CD4-positive, alpha-beta T cell treated with Interleukin-15 for 1 hour (primary cell): ENCODE results near the gene CHST9.

Source experiments
- DNase-seq: peaks from one replicate; pipeline ENCODE4 v3.0.0-alpha.2; 2020

The CHST9 gene

DNA sequence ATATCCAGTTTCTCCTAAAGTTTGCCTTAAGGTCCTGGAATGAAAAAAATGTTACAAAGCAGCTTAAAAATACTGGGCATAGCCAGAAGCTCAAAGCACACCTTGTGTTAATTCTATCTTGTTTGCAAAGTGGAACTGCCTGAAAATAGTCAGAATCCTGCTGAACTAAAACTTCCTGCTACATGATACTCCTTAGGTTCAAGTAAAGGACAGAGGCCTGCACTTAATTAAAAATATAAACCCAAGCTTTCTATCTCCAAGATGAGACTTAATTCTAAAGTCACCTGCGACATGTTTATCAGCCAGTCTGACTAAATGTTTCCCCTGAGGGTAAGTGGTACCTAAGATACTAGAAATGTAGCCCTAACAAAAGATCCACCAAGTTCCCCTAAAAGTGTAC lies 103.4 kb downstream of the CHST9 start:
- DNase-seq: no peak

DNA sequence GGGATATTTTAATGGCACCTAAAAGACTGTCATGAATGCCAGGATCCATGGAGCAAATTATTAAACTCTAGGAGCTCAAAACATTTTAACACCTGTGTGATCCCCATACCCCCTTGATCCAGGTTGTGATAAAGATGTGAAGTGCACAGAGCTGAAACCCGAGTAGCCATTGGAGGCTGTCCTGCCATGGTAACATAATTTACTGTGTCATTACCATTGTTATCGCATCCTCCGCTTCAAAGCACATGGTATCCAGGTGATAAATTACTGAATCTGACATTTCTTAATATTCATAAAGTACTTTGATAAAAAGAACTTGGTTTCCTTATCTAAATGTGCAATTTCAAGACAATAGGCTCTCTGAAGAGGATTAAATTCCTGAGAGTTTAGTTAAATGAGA lies 109.3 kb downstream of the CHST9 start:
- no peak for DNase-seq

DNA sequence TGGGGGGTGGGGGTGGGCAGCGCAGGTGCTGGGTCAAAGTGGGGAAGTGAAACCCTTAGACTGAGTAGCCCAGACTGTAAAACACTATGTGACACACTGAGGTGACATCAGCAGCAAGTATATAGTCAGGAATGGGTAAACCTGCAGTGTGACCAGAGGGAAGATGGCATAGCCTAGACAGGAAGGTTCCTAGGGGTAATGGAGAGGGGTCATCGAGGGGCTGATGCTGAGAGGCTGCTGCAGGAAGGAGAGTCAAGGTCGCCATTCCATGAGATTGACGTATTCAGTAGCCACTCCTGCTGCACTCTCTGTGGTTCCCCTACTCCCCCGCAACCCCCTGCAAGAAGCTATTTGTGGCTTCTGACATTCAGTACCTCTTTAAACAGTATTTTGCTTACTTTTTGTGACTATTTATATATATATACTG lies 111.7 kb downstream of the CHST9 start:
- no peak for DNase-seq

DNA sequence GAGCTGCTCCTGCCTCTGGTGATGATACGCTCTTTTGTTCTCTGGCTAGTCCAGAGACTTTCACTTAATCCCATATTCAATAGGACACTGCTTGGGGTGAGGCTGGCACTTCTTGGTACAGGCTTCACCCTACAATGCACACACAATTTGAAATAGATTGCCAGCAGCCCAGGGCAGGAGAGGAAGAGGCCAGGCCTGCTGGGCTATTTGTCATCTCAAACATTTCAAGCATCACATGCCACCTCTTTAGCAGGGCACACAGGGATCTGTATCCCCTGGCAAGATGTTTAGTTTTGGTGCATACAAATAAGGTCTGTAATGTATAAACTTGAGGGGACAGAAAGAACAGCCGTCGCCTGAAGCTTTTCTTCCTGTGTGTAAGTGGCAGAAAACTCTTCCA lies 120.4 kb downstream of the CHST9 start:
- DNase-seq: no peak

DNA sequence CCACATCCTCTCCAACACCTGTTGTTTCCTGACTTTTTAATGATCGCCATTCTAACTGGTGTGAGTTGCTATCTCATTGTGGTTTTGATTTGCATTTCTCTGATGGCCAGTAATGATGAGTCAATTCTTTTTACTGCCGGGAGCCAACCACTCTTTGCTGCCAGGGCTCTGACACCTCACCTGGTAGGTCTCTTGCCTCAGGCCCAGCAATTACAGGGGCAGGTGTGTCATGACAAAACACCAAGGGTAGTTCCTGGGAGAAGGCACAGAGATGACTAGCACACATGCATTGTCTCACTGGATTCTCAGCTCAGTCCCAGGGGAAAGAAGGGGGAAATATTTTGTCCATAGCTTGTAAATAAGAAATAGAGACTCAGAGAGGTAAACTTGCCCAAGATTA lies 122.3 kb downstream of the CHST9 start:
- no peak for DNase-seq

DNA sequence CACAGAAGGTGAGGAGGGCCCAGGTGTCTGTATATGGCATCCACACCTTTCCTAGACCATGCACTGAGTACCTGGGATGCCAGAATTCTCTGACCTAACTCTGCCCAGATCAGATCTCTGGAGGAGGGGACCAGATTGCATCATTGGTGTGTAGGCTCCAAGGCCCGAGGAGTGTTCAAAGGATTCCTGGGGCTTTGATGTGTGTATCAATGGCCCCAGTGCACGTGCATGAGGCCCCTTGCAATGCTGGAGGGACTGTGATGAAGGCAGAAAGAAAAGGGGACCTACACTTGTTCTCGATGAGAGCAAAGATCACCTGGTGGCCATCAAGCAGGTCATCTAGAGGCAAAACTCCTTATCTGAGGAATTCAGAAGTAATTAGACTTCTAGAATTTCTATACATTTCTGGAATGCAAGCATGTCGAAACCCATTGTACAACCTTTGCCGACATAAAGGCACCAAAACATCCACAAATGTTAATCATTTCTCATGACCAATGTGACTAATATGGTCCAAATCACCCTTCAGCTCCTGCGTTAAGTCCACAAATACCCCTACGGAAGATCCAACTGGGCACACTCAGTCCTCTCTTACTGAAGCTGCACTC lies 123.5 kb downstream of the CHST9 start:
- no peak for DNase-seq

DNA sequence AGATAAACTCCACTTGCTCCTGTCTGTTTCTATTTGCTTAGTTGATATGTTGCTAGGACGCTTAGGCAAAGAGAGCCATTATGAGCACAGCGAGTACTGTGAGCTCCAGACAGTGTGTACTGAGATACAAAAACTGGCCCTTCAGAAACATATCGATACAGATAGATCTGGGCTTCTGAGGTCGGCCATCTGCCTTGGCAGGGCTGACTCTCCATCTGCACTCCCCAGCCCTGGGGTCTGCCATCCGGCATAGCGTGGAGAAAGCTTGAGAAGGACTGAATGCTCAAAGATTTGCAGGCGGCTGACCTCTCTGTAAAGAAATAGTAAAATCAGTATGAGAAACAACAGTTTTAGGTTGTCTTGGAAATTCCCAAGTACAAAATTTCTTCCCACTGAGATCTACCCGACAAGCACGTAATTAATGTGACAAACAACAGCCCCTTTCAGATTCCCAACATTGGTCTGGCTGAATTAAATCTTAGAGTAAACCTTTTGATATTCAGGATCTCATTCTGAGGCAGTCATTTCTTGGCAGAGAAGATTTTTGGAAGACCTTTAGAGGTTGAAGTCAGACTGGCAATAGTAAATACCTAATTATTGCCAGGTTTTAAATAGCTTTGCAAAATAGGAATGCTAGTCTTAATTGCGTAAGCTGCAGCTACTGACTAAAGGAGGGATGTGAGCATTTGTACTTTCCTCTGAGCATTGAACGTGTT lies 127.4 kb downstream of the CHST9 start:
- DNase-seq: no peak

DNA sequence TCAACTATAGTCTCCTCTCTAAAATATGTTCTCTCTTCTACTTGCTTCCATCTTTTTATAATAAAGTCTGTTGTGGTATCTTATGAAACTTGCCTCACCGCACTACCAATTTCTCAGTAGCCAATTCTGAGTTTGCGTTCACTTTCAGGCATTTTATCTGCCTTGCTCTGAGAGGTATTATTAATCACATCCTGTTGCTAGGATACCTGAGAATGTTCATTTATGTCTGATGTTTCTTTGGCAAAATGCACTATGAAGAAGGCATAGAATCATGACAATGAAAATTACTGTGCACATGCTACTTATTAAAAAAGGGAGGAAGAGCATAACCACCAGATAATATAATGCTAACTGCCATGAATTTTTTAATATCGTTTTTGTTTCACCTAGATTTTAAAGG lies 130.2 kb downstream of the CHST9 start:
- DNase-seq: no peak

DNA sequence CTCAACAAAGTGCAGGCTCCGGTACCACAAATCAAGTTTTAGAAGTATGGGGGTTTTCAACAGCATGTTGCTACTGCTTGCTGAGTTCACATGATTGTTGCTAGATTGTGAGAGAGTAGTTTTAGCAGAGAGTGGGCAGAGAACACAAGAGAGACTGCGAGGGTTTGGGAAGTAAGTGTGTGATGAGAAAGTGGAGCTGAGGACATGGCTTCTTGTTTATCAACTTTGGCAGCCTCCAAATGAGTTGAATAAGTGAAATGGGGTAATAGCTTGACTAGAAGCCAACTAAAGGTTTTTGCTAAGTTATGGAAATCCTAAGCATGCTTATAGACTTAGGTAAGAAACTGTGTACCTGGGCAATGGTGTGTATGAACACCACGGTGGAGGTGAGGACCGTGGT lies 135.1 kb downstream of the CHST9 start:
- no peak for DNase-seq

DNA sequence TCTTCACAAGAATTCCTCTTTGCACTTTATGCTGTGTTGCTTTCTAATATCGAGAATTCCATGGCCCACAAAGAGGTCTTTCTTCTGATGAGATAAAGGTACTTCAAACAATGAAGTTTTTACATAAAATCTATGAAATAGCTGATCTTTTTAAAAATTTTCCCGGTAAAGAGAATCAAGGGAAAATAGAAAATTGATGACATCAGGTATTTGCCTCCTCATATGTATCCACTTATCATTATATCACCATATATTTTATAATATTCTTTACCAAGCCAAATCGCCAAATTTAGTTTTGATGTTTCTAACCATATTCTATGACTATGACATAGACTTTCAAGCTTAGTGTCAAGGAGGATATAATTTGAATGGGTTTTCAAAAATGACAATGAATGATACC lies 139.8 kb downstream of the CHST9 start:
- no peak for DNase-seq

DNA sequence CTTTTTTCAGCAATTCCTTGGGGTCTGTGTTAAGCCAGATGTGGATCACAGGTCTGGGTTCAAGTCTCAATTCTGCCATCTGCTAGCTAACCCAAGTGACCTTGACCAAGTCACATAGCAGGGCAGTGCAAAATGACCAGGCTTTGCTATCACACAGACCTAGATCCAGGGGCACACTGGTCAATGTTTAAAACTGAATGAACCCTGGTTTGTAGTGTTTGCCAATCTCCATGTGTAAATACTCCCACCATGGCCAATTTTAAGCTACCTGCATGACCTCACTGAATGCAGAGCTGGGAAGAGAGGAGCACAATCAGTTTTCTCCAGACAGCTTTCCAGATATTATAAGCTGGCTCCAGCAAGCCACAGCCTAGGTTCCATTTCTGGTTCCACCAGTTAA lies 142.9 kb downstream of the CHST9 start:
- DNase-seq: no peak

DNA sequence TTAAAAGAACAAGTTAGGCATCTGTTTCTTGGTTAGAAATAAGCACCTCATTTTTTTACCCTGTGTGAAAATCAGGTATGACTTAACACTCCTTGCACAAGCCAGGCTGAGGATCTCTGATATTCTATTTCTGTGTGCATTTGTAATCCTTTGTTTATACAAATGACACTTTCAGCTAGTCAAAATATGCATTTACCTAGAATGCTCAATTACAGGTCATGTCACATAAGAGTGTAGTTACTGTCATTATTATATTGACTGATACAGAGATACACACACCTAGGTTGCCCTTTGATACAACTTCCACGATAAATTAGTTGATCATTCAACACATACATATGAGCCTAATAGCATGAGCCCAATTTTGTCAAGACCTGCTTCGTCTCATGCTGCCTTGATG lies 144.3 kb downstream of the CHST9 start:
- no peak for DNase-seq

DNA sequence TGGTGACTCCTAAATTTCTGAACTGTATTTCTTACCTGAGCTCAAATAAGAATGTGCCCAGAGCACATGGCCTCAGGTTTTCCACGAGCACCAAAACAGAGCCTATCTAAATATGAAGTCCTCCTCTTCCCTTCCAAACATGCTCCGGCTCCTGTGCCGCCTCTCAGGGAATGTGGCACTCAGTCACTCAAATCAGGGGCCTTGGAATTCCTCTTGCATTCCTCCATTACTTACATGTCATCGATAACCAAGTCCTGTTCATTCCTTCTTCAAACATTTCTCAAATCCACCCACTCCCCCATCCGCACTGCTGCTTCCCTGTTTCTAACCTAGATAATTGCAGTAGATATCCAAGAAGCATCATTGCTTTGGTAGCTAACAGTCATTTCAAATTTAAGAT lies 151.4 kb downstream of the CHST9 start:
- DNase-seq: no peak

DNA sequence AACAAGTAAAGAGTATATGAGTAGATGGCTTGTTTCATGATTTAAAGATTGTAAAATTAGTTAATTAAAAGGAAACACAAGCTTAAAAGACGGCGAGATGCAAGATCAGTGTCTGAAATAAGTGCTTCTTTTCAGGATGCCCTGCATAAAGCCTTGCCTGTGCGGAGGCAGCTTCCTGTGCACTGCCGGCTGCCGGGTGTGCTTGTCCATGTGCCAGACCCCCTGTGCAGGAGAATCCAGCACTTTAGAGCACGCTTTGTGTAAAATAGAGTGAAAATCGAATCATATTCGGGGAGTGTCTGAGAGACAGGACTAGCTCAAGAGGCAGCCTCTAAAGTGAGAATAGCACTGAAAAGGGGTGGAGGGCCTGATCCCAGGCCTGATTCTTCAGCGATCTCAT lies 154.7 kb downstream of the CHST9 start:
- DNase-seq: no peak

DNA sequence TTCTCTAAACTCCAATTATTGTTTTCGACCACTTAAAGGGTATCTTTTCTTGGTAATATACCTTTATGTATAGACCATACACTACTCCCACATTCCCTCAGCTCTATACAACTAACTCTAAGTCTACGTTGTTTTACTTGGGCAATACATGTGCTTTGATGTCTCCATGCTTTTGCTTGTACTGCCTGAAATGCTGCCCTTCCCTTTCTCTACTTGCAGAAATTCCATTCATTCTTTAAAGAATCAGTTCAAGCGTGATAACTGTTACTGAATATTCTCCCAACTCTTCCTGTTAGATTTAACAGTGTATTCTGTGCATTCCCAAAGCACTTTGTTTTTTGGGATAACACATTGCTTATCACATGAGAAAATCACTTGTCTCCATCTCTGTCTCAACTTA lies 162.6 kb downstream of the CHST9 start:
- DNase-seq: no peak

DNA sequence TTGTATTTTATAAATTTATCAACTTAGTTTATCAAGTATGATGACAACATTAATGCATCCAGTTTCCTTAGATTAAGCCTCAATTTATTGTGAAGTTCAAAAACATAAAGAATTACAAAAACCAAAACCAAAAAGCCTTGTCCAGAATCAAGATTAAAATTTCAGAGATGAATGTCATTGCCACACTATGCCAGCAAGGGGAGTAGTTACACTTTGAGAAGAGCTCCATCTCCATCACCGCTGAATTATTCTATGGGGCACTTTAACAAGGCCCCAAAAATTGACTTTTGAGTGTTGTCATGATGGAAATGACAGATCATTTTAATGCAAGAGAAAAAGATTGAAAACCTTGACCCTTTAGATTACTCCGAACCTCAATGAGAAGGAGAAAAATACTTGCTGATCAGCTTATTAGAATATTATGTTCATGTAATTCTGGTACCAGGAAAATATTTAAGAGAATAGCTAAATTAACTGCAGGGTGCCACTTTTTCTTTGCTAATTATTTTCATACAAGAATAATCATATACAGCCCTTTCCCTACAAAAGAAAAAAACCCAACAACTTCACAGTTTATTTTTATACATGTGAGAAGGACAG lies 167.1 kb downstream of the CHST9 start:
- no peak for DNase-seq

DNA sequence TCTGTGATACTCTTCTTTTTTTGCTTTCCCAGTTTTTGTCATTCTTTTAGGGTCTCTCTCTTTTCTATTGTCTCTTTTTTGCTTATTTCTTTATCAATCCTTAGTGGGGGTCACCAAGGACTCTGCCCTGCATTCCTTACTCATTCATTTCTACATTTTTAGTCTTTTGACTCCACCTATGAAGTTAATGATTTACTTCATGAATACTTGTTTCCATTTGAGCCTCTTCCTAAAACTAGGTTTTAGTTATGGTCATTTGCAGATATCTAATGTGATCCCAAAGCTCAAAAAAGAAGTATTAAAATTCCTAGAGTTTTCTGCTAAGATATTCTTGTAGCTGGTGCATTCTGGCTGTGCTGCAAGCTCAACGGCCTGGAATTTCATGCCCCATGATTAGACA lies 170.3 kb downstream of the CHST9 start:
- DNase-seq: no peak

DNA sequence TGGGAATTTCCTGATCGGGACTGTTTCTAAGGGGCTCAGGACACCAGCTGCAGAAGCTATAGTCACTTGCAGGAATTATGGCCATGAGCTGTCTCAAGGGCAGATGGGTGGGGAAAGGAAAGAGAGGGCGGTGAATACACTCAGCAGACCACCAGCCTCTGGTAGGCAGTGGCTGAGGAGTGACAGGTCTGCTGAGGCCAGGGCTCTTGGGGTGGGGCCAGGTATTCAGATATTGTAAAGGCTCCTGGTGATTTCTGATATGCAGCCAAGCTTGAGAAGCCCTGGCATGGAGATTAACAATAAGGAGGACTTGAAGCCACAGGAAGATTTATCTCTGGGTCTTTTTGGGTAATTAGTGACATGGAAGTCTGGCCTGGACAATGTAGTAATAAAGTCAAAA lies 174.3 kb downstream of the CHST9 start:
- DNase-seq: no peak

DNA sequence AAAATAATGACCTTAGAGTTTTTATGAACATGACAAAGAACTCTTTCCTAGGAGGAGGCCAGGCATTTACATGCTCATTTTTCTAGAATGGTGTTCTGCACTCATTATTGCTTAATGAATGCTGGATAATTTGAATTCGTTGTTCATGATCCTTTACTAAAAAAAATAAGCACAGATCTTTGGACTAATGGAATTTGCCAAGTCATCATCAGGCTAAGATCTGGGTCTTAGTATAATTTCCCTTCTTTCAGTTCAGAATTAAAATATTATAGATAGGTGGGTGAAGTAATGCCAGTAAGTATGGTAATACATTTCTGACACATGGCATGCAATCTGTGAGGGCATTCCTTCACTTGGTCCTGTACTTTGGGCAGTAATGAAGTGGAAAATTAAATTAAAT lies 175.8 kb downstream of the CHST9 start:
- no peak for DNase-seq

DNA sequence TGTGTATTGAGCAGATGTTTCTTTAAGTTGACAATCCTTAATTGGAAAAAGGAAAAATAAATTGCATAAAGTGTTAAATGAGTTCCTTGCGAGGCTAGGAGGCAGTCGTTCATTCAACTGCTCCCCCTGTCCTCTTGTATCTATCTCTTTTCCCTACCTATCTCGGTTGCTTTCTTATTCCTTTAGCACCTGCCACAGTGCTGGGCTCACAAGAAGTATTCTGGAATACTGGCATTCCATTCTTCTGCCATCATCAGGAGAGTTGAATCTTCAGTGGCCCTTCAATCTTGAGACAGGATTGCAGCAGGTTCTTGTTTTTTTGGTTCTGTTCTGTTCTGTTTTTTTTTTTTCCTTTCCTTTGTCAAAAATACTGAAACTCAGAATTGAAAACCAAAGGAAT lies 176.5 kb downstream of the CHST9 start:
- no peak for DNase-seq

DNA sequence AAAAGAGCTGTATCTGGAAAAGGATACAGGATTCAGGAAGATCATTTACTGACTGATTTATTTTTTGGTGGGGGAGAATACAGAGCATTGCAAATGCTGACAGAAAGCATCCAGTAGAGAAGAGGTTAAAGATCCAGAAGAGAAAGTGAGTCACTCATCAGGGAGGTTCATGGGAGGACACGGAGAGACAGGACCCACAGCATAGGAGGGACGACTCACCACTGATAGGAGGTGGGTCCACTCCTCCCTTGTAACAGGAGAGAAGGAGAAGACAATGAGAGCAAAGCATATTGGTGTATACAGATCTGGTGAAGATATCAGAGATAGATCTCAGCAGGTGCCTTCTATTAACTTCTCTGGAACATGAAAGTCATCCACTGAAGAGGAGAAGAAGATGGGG lies 177.2 kb downstream of the CHST9 start:
- DNase-seq: no peak

DNA sequence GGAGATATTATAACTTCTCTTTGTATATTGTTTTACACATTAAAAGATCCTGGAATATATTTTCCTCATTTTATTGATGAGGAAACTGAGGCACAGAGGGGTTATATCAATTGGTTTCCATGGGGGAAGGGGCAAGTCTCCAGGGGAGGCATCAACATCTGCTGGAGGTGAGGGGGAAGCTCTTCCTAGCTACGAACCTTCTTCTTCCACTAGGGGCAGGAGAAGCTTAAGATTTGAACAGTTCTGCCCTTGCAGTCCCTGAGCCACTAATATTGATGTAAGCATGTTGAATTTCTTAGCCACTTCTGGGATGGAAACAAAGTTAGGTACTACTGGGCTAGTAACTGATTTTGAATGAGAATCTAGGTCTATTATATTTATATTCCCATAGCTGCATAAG lies 179.5 kb downstream of the CHST9 start:
- DNase-seq: no peak

DNA sequence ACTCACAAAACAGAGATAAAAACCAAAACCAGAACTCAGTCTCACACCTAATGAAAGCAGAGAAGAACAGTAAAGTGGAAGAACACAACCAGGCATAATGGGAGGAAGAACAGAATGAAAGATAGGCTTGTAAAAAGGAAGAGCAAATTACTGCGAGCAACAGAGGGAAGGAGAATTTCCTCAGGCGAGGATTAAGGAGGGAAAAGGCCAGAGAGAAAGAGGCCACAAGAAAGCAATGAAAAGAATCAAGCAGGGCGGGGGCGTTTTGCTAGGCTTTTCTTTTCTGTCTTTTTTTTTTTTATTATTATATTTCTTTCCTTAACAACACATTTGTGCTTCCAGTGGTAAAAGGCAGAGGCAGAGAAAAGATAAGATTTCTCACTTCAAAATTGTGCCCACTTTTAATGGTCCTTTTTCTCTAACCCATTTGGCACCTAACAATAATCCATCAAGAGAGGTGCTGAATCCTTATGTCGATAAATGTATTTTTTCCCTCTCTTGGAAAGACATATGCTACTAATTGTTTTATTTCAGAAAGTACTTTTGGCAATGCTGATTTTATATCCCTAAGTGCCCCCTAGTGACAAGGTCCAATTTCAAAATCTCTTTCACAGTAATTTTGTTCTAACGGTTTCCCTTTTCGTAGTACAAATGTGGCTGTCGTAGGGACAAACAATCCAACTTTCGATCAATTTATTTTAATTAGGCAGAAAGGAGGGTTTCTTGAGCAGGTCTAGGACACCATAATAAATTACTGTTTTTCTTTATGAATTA lies 180.9 kb downstream of the CHST9 start:
- DNase-seq: no peak

DNA sequence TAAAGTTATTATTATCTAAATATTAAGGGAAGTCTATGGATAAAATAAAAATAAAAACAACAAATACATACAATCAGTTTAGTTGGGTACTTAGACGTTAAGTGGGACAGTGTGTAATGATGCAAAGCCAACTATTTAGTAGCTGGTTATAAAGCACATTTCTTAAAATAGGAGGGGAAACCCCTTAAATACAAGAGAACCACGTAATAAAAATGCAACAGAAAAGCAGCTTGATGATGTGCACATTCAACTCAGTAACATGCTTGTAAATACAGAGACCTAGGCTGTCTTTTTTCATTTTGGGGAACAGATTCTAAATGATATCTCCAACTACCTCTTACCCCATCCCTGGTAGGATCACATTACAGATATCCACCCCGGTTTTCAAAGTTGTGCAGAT lies 185.3 kb downstream of the CHST9 start:
- no peak for DNase-seq
